ENCODE measurements around the gene CCDC63. TPM values are rescaled to one million over a fixed set of nuclear protein-coding genes. Genes with fewer than 3 reads are reported as not detected.

The CCDC63 gene
- total and polyA plus RNA-seq, 2 donors (not counting 3 experiments of a cell fraction or from before 2014, with no cell fraction given) = not detected

- H3K9ac ChIP-seq (replicated peaks; ENCODE audit: extremely low read depth, insufficient read depth, low read length) = no peak overlapping the region
- H3K9me1 ChIP-seq (replicated peaks; ENCODE audit: control insufficient read depth, extremely low read depth, insufficient read depth, low read length) = no peaks in the 10 kb centered on the region
- no peak overlapping the region for H2AFZ ChIP-seq (ENCODE audit: low read depth, low read length)
- H3K36me3 ChIP-seq (ENCODE audit: control insufficient read depth in 2 of 2, extremely low read depth in 1 of 2, insufficient read depth in 2 of 2, low read length in 2 of 2) = no peaks in the 10 kb centered on the region
- H4K20me1 ChIP-seq (replicated peaks; ENCODE audit: control insufficient read depth, extremely low read depth, insufficient read depth, low read length) = no peaks in the 10 kb centered on the region
- intact Hi-C loops (cut with micrococcal nuclease) (no loop called here), dilution Hi-C loops (cut with MboI; ENCODE audit: extremely low pct_ligation_motif_present, low sequenced_read_pairs) (no loop called here)
- H3K79me2 ChIP-seq (ENCODE audit: control insufficient read depth, insufficient read depth, low read length) = no peaks in the 10 kb centered on the region
- H3K27ac ChIP-seq (ENCODE audit: insufficient read depth, low read depth, low read length) = no peak overlapping the region
- no peaks in the 10 kb centered on the region for H3K4me1 ChIP-seq (ENCODE audit: control insufficient read depth, extremely low read depth, insufficient read depth, low read length)
- TF ChIP-seq POLR2A (IDR thresholded peaks at IDR 0.05; ENCODE audit: low read depth, low read length) = no peak
- no peaks in the 10 kb centered on the region for H3K27me3 ChIP-seq (ENCODE audit: control insufficient read depth in 2 of 2, insufficient read depth in 2 of 2, low read length in 2 of 2)
- H3K4me3 ChIP-seq (replicated peaks in 1 of 3; ENCODE audit: insufficient read depth in 1 of 3, low read depth in 1 of 3, low read length in 3 of 3) = no peak overlapping the region
- no peak for FAIRE-seq
- BruUV-seq (replicated peaks) = no TSS peak
- POLR2A ChIA-PET = no interaction called here
- H3K4me2 ChIP-seq (ENCODE audit: insufficient read depth, low read length) = no peak overlapping the region
- DNase-seq (ENCODE audit: low read depth, low spot score) = no peak
- H3K9me3 ChIP-seq (replicated peaks; ENCODE audit: control insufficient read depth, insufficient read depth, low read length) = no peaks in the 10 kb centered on the region
- CTCF ChIA-PET = interaction anchor here (1.3 to 2.1 kb wide), 2 partner anchors 13 to 358 kb away, joined by 3 to 6 read pairs; no protein-coding TSS in a partner anchor
These were observed 94.1 kb downstream of the CCDC63 start for GRCh38 chr12:110940933-110941332.

- Histone ChIP-seq H3K9me3 (replicated peaks; ENCODE audit: control insufficient read depth, insufficient read depth, low read length) (no peaks in the 10 kb centered on the region), H4K20me1 (replicated peaks; ENCODE audit: control insufficient read depth, extremely low read depth, insufficient read depth, low read length) (no peaks in the 10 kb centered on the region), H2AFZ (ENCODE audit: low read depth, low read length) (no peak overlapping the region), H3K4me1 (ENCODE audit: control insufficient read depth, extremely low read depth, insufficient read depth, low read length) (no peaks in the 10 kb centered on the region), H3K4me3 (replicated peaks in 1 of 3; ENCODE audit: insufficient read depth in 1 of 3, low read depth in 1 of 3, low read length in 3 of 3) (no peak overlapping the region), H3K9me1 (replicated peaks; ENCODE audit: control insufficient read depth, extremely low read depth, insufficient read depth, low read length) (no peaks in the 10 kb centered on the region), H3K36me3 (ENCODE audit: control insufficient read depth in 2 of 2, extremely low read depth in 1 of 2, insufficient read depth in 2 of 2, low read length in 2 of 2) (no peaks in the 10 kb centered on the region), H3K27me3 (ENCODE audit: control insufficient read depth in 2 of 2, insufficient read depth in 2 of 2, low read length in 2 of 2) (no peaks in the 10 kb centered on the region), H3K79me2 (ENCODE audit: control insufficient read depth, insufficient read depth, low read length) (no peaks in the 10 kb centered on the region), H3K27ac (ENCODE audit: insufficient read depth, low read depth, low read length) (no peak overlapping the region), H3K4me2 (ENCODE audit: insufficient read depth, low read length) (no peak overlapping the region), H3K9ac (replicated peaks; ENCODE audit: extremely low read depth, insufficient read depth, low read length) (no peak overlapping the region)
- no peak for FAIRE-seq
- TF ChIP-seq JUN (IDR thresholded peaks at IDR 0.05; ENCODE audit: borderline replicate concordance, insufficient read depth, insufficient read length, low read depth) (no peak), CTCF (IDR thresholded peaks at IDR 0.05; ENCODE audit: extremely low read depth in 1 of 2, insufficient read depth in 1 of 2, low read depth in 1 of 2, low read length in 2 of 2) (no peak), POLR2A (IDR thresholded peaks at IDR 0.05; ENCODE audit: low read depth, low read length) (no peak), FOS (IDR thresholded peaks at IDR 0.05; ENCODE audit: borderline replicate concordance, insufficient read depth, low read length) (no peak), EZH2 (IDR thresholded peaks at IDR 0.05; ENCODE audit: borderline replicate concordance, low read depth, low read length, severe bottlenecking) (no peak), MAX (IDR thresholded peaks at IDR 0.05; ENCODE audit: insufficient read depth, insufficient read length) (no peak), POLR2AphosphoS5 (IDR thresholded peaks at IDR 0.05; ENCODE audit: insufficient read depth, low read depth, low read length) (no peak), GATA2 (IDR thresholded peaks at IDR 0.05; ENCODE audit: insufficient read depth, insufficient read length, low read depth, low read length) (no peak), MYC (IDR thresholded peaks at IDR 0.05; ENCODE audit: low read depth, low read length) (no peak)
- intact Hi-C loops (cut with micrococcal nuclease) (no loop called here), dilution Hi-C loops (cut with MboI; ENCODE audit: extremely low pct_ligation_motif_present, low sequenced_read_pairs) (no loop called here)
- ChIA-PET CTCF (interaction anchor here (1.3 to 2.1 kb wide), 2 partner anchors 12 to 357 kb away, joined by 3 to 6 read pairs; no protein-coding TSS in a partner anchor), POLR2A (no interaction called here)
- DNase-seq (ENCODE audit: low read depth, low spot score) = no peak
- BruUV-seq (replicated peaks) = no TSS peak
These were observed 94.6 kb downstream of the CCDC63 start for GRCh38 chr12:110941391-110941790.

Measured in endothelial cell of umbilical vein (primary cell).